CD4-positive, CD25-positive, alpha-beta regulatory T cell (primary cell): Measurements from ENCODE around the gene CRIP3. TPM values are rescaled to one million over a fixed set of nuclear protein-coding genes. Genes with fewer than 3 reads are reported as not detected.

Source experiments
- ATAC-seq, 2 donors: fragments of 150-1000 bp; cut with Tn5 transposase; one replicate each; pipeline ENCODE4 v1.10.0; 2021; ENCODE audit warnings: low read depth in 2 of 2, moderate number of reproducible peaks in 2 of 2, moderate library complexity in 1 of 2
- DNase-seq, 3 donors: peaks; one replicate each; pipeline versions ENCODE4 v3.0.0 to v3.0.0-alpha.2; 2012 to 2022; ENCODE audit warnings: mixed read lengths in 1 of 3
- H3K27ac ChIP-seq: one replicate; pipeline ENCODE4 v1.7.0; 2013; ENCODE audit warnings: mild to moderate bottlenecking, low read length; ENCODE audit not compliant: insufficient read depth, poor library complexity, severe bottlenecking
- H3K27me3 ChIP-seq: one replicate; pipeline ENCODE4 v1.7.0; 2013; ENCODE audit warnings: low read length; ENCODE audit not compliant: control insufficient read depth, insufficient read depth
- H3K36me3 ChIP-seq: one replicate; pipeline ENCODE4 v1.7.0; 2013; ENCODE audit warnings: mild to moderate bottlenecking, low read length, moderate library complexity; ENCODE audit not compliant: control insufficient read depth, insufficient read depth
- H3K4me1 ChIP-seq: 2 replicates; pipeline ENCODE4 v1.7.0; 2013; ENCODE audit warnings: mild to moderate bottlenecking, low read length; ENCODE audit not compliant: insufficient read depth, control insufficient read depth, poor library complexity, severe bottlenecking
- H3K4me3 ChIP-seq: one replicate; pipeline ENCODE4 v1.7.0; 2013; ENCODE audit warnings: low read depth, mild to moderate bottlenecking, low read length, moderate library complexity
- H3K9me3 ChIP-seq, 2 experiments: 1 replicate in 1 of 2; 2 replicates in 1 of 2; pipeline ENCODE4 v1.7.0; 2013; ENCODE audit warnings: low read length in 2 of 2, mild to moderate bottlenecking in 1 of 2, moderate library complexity in 1 of 2; ENCODE audit not compliant: control insufficient read depth in 2 of 2
- H3K27ac Mint-ChIP-seq, 3 donors: one replicate each; pipeline ENCODE4 v1.8.0; 2020 to 2022; ENCODE audit warnings: mild to moderate bottlenecking in 3 of 3, mixed read lengths in 3 of 3, moderate library complexity in 2 of 3
- H3K27me3 Mint-ChIP-seq: one replicate; pipeline ENCODE4 v1.8.0; 2022; ENCODE audit warnings: mild to moderate bottlenecking, mixed read lengths
- H3K36me3 Mint-ChIP-seq: one replicate; pipeline ENCODE4 v1.8.0; 2020; ENCODE audit warnings: mixed read lengths
- H3K4me1 Mint-ChIP-seq, 4 donors: one replicate each; pipeline ENCODE4 v1.8.0; 2020 to 2022; ENCODE audit warnings: mixed read lengths in 4 of 4, mild to moderate bottlenecking in 1 of 4
- H3K4me3 Mint-ChIP-seq, 4 donors: one replicate each; pipeline ENCODE4 v1.8.0; 2020 to 2022; ENCODE audit warnings: mild to moderate bottlenecking in 4 of 4, mixed read lengths in 4 of 4, moderate library complexity in 3 of 4
- H3K9me3 Mint-ChIP-seq, 7 donors: one replicate each; pipeline ENCODE4 v1.8.0; 2020 to 2022; ENCODE audit warnings: mixed read lengths in 7 of 7, mild to moderate bottlenecking in 3 of 7, moderate library complexity in 2 of 7
- polyA plus RNA-seq, 4 donors: library from polyadenylated mRNA; unstranded; fragments of 300-500 nt; fragmentation: Illumina TruSeq; gene quantifications; one replicate each; pipeline ENCODE4 v1.2.3, GENCODE V29; 2021
- total RNA-seq: library from RNA; stranded (reverse); gene quantifications from one replicate; pipeline ENCODE4 v1.2.3, GENCODE V29; 2022

The CRIP3 gene
- total and polyA plus RNA-seq, 5 donors from 2014 or later: 0.35 to 3.8 TPM; not detected in 3

GRCh38 chr6:43318011-43318410, 9.4 kb upstream of the CRIP3 start:
- DNase-seq: no peak
- Histone ChIP-seq H3K27ac (no peak overlapping the region), H3K4me3 (no peak overlapping the region), H3K9me3 (no peaks in the 10 kb centered on the region), H3K36me3 (no peaks in the 10 kb centered on the region), H3K27me3 (no peaks in the 10 kb centered on the region), H3K4me1 (no peaks in the 10 kb centered on the region)
- Mint-ChIP-seq H3K27me3 (no peaks in the 10 kb centered on the region), H3K4me3 (no peak overlapping the region), H3K9me3 (peaks cover 0 to 3% (median 0%) of the 10 kb centered on the region in 7 donors), H3K27ac (no peak overlapping the region), H3K36me3 (peaks cover 11% of the 10 kb centered on the region), H3K4me1 (peaks cover 0 to 2% (median 0%) of the 10 kb centered on the region in 4 donors)
- ATAC-seq: no peak

DNA sequence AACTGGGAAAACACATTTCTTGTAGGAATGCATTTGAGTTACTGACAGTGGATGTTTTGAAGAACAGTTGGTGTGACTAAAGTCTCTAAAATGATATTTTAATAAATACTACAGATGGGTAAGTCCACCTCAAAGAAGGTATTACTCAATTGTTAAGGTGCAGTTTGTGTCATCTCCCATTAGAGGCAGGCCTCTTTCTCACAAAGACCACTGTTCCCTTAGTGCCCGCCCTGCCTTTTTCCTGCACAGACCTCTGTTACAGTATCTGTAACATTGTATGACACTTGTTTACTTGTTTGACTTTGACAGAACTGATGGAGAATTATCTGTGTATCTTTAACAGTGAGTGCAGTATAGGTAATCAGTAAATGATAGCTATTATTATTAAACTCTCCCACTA, 5.2 kb upstream of the CRIP3 start:
- H3K27me3 Mint-ChIP-seq: no peaks in the 10 kb centered on the region
- Histone ChIP-seq H3K4me3 (no peak overlapping the region), H3K27me3 (no peaks in the 10 kb centered on the region), H3K36me3 (no peaks in the 10 kb centered on the region), H3K9me3 (no peaks in the 10 kb centered on the region), H3K27ac (no peak overlapping the region), H3K4me1 (peaks cover 5% of the 10 kb centered on the region)
- DNase-seq (no peak), ATAC-seq (no peak)
- H3K4me3 Mint-ChIP-seq: no peak overlapping the region
- peaks cover 11% of the 10 kb centered on the region for H3K36me3 Mint-ChIP-seq
- H3K4me1 Mint-ChIP-seq: peaks cover 0 to 7% (median 4%) of the 10 kb centered on the region in 4 donors
- H3K27ac Mint-ChIP-seq: no peak overlapping the region
- peaks cover 0 to 3% (median 0%) of the 10 kb centered on the region in 7 donors for H3K9me3 Mint-ChIP-seq

GRCh38 chr6:43311666-43312065, 3.0 kb upstream of the CRIP3 start:
- ATAC-seq: no peak
- DNase-seq: no peak
- H3K4me1 Mint-ChIP-seq: peaks cover 0 to 19% (median 6%) of the 10 kb centered on the region in 4 donors
- no peak overlapping the region for H3K27ac Mint-ChIP-seq
- Histone ChIP-seq H3K9me3 (no peaks in the 10 kb centered on the region), H3K36me3 (no peaks in the 10 kb centered on the region), H3K27me3 (no peaks in the 10 kb centered on the region), H3K27ac (no peak overlapping the region), H3K4me1 (peaks cover 9% of the 10 kb centered on the region), H3K4me3 (no peak overlapping the region)
- H3K9me3 Mint-ChIP-seq: peaks cover 0 to 3% (median 0%) of the 10 kb centered on the region in 7 donors
- H3K4me3 Mint-ChIP-seq: no peak overlapping the region
- H3K27me3 Mint-ChIP-seq: no peaks in the 10 kb centered on the region
- H3K36me3 Mint-ChIP-seq: peaks cover 3% of the 10 kb centered on the region

DNA sequence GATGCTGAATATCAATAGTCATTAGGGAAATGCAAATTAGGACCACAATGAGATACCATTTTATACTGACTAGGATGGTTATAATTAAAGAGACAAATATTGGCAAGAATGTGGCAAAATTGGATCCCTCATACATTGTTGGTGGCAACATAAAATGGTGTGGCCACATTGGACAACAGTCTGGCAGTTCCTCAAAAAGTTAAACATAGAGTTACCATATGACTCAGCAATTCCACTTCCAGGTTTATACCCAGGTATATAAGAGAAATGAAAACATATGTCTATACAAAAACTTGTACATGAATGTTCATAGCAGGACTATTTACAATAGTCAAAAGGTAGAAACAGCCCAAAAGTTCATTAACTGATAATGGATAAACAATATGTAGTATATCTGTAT, 2.0 kb upstream of the CRIP3 start:
- no peak overlapping the region for H3K4me3 ChIP-seq
- Mint-ChIP-seq H3K9me3 (no peaks in the 10 kb centered on the region), H3K27ac (peak overlapping the region in 1 of 3 donors; percentile 12), H3K4me1 (peaks cover 0 to 19% (median 5%) of the 10 kb centered on the region in 4 donors), H3K36me3 (peaks cover 3% of the 10 kb centered on the region), H3K4me3 (no peak overlapping the region), H3K27me3 (no peaks in the 10 kb centered on the region)
- DNase-seq (no peak), ATAC-seq (no peak)
- no peaks in the 10 kb centered on the region for H3K9me3 ChIP-seq
- peaks cover 9% of the 10 kb centered on the region for H3K4me1 ChIP-seq
- no peak overlapping the region for H3K27ac ChIP-seq
- no peaks in the 10 kb centered on the region for H3K36me3 ChIP-seq
- no peaks in the 10 kb centered on the region for H3K27me3 ChIP-seq

GRCh38 chr6:43310134-43310533, 1.5 kb upstream of the CRIP3 start:
- Histone ChIP-seq H3K27ac (no peak overlapping the region), H3K9me3 (no peaks in the 10 kb centered on the region), H3K4me3 (no peak overlapping the region), H3K4me1 (peaks cover 9% of the 10 kb centered on the region), H3K36me3 (no peaks in the 10 kb centered on the region), H3K27me3 (no peaks in the 10 kb centered on the region)
- H3K9me3 Mint-ChIP-seq: no peaks in the 10 kb centered on the region
- peaks cover 3% of the 10 kb centered on the region for H3K36me3 Mint-ChIP-seq
- H3K27ac Mint-ChIP-seq: no peak overlapping the region
- DNase-seq: no peak
- no peaks in the 10 kb centered on the region for H3K27me3 Mint-ChIP-seq
- no peak for ATAC-seq
- peak overlapping the region in 1 of 4 donors; percentile 15 for H3K4me3 Mint-ChIP-seq
- H3K4me1 Mint-ChIP-seq: peaks cover 0 to 19% (median 5%) of the 10 kb centered on the region in 4 donors

GRCh38 chr6:43308990-43309477, 408 bp upstream of the CRIP3 start:
- ATAC-seq (no peak), DNase-seq (no peak)
- peaks cover 3% of the 10 kb centered on the region for H3K36me3 Mint-ChIP-seq
- no peaks in the 10 kb centered on the region for H3K9me3 ChIP-seq
- H3K9me3 Mint-ChIP-seq: no peaks in the 10 kb centered on the region
- H3K36me3 ChIP-seq: no peaks in the 10 kb centered on the region
- H3K27ac ChIP-seq: no peak overlapping the region
- peaks cover 9% of the 10 kb centered on the region for H3K4me1 ChIP-seq
- H3K4me1 Mint-ChIP-seq: peaks cover 0 to 19% (median 5%) of the 10 kb centered on the region in 4 donors
- H3K27me3 ChIP-seq: no peaks in the 10 kb centered on the region
- peak overlapping the region in 2 of 3 donors; percentile 49 to 62 for H3K27ac Mint-ChIP-seq
- H3K4me3 Mint-ChIP-seq: peak overlapping the region; percentile 62 to 88 (median 76)
- peak overlapping the region; percentile 75 for H3K4me3 ChIP-seq
- H3K27me3 Mint-ChIP-seq: no peaks in the 10 kb centered on the region

DNA sequence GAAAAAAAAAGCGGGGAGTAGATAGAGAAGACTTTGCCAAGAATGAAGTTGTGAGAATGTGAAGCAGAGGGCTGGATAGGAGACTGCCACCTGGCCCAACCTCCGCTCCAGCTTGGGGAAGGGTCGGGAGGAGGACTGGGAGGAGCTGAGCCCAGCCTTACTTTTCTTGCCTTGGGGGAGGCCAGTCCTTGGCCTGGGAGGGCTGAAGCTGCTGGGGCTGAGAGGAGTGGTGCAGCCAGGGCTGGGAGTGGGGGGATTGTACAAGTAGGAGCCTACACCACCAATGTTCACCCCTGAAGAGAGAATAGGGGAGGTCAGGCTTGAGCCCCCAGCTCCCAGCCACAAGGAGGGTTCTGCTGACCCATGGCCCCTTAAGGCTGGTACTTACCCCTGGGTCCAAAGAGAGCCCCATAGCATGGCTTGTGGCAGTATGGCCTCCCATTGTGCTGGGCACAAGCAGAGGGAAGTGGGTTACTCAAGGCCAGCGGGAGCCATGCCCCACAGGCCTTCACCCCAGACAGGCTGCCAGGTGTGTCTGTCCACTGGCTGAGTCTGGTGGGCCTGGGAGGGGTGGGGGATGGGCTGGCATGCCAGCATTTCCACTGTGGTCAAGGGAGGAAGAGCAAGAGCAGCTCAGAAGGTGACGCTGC, 1.1 kb downstream of the CRIP3 start:
- Histone ChIP-seq H3K27me3 (no peaks in the 10 kb centered on the region), H3K9me3 (no peaks in the 10 kb centered on the region), H3K27ac (no peak overlapping the region), H3K4me3 (no peak overlapping the region), H3K36me3 (no peaks in the 10 kb centered on the region), H3K4me1 (peaks cover 9% of the 10 kb centered on the region)
- H3K27ac Mint-ChIP-seq: peak overlapping the region in 2 of 3 donors; percentile 82 to 84
- ATAC-seq (no peak), DNase-seq (no peak)
- no peaks in the 10 kb centered on the region for H3K27me3 Mint-ChIP-seq
- peaks cover 0 to 19% (median 5%) of the 10 kb centered on the region in 4 donors for H3K4me1 Mint-ChIP-seq
- H3K9me3 Mint-ChIP-seq: no peaks in the 10 kb centered on the region
- no peaks in the 10 kb centered on the region for H3K36me3 Mint-ChIP-seq
- H3K4me3 Mint-ChIP-seq: peak overlapping the region; percentile 24 to 93 (median 55)

DNA sequence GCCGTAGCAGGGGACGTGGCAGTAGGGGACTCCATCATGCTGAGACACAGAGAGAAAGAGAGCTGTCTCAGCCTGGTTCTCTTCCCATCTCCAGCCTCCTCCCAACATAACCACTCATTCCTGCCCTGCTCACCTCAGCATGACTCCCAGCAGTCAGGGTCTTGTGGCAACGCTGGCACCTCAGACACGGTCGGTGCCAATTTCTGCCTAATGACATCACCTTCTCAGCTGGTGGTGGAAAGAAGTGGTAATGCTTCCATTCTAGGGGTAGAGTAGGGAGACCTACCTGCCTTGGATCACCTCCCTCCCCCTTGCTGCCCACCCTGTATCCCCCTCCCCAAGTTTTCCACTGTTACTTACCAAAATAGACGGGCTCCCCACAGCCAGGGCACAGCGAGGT, 2.5 kb downstream of the CRIP3 start:
- Mint-ChIP-seq H3K4me3 (no peak overlapping the region), H3K27ac (peak overlapping the region in 1 of 3 donors; percentile 29), H3K27me3 (no peaks in the 10 kb centered on the region), H3K36me3 (no peaks in the 10 kb centered on the region), H3K4me1 (peaks cover 0 to 19% (median 5%) of the 10 kb centered on the region in 4 donors), H3K9me3 (no peaks in the 10 kb centered on the region)
- Histone ChIP-seq H3K4me1 (peaks cover 9% of the 10 kb centered on the region), H3K9me3 (no peaks in the 10 kb centered on the region), H3K36me3 (no peaks in the 10 kb centered on the region), H3K4me3 (no peak overlapping the region), H3K27ac (no peak overlapping the region), H3K27me3 (no peaks in the 10 kb centered on the region)
- DNase-seq (no peak), ATAC-seq (no peak)
